GM12873 (cell line): ENCODE data around the gene SRMS.

ENCODE experiments used
- CTCF ChIP-seq: IDR thresholded peaks from 2 replicates; pipeline ENCODE4 v1.5.1; 2012; ENCODE audit warnings: low read depth, mild to moderate bottlenecking, moderate library complexity, low read length, control low read depth; ENCODE audit not compliant: insufficient read depth; ENCODE audit errors: missing control alignments

SRMS gene

GRCh38 chr20:63560856-63561609 lies 13.5 kb upstream of the SRMS start:
- no peak for TF ChIP-seq CTCF

GRCh38 chr20:63560333-63560805 lies 12.8 kb upstream of the SRMS start:
- TF ChIP-seq CTCF = no peak

- no peak for TF ChIP-seq CTCF
These were observed 11.4 kb upstream of the SRMS start for GRCh38 chr20:63558804-63559484.

- TF ChIP-seq CTCF = no peak
These were observed 9.9 kb upstream of the SRMS start for GRCh38 chr20:63557481-63557891.

- TF ChIP-seq CTCF = no peak
These were observed 9.4 kb upstream of the SRMS start for GRCh38 chr20:63556873-63557478.

- no peak for TF ChIP-seq CTCF
These were observed 8.3 kb upstream of the SRMS start for GRCh38 chr20:63555661-63556381.
